ENCODE measurements around the gene FGF11.

DNA sequence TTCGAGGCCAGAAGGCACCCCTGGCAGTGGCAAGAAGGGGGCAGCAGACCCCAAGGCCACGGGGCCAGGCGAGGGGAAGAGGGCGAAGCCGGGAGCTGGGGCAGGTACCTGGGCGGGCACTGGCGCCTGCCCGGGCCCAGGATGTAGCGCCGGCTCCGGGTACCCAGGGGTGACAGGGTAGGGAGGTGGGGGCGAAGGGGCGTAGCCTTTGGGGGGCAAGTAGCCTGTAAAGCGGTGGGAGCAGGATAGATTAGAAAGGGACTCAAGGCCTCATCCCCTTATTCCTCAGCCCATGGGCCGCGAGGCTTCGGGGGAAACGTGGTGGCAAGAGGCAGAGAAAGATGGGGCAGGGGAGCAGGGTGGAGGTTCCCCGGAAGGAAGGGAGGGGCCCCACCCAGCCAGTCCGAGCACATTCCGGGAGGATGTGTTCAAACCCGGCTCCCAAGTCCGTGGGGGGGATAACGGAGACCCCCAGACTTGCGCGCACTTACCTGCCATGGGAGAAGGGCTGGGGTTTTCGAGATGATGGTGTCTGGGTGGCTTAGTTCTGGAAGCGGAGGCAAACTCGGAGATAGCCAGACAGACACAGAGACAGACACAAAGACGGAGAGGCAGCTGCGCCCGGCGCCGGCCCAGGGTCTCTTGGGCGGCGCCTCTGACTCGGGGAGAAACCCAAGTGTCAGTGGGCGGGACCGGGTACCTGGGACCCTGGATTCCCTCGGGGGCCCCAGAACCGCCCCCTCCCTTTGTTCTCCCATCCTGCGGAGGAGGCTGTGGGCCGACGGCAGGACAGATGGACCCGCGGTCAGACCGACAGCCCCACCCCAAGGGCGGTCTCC, 45.5 kb upstream of the FGF11 start:
- TF ChIP-seq, protein P1, sequence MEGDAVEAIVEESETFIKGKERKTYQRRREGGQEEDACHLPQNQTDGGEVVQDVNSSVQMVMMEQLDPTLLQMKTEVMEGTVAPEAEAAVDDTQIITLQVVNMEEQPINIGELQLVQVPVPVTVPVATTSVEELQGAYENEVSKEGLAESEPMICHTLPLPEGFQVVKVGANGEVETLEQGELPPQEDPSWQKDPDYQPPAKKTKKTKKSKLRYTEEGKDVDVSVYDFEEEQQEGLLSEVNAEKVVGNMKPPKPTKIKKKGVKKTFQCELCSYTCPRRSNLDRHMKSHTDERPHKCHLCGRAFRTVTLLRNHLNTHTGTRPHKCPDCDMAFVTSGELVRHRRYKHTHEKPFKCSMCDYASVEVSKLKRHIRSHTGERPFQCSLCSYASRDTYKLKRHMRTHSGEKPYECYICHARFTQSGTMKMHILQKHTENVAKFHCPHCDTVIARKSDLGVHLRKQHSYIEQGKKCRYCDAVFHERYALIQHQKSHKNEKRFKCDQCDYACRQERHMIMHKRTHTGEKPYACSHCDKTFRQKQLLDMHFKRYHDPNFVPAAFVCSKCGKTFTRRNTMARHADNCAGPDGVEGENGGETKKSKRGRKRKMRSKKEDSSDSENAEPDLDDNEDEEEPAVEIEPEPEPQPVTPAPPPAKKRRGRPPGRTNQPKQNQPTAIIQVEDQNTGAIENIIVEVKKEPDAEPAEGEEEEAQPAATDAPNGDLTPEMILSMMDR (IDR thresholded peaks at IDR 0.05; ENCODE audit: insufficient read depth, low read length, poor library complexity, severe bottlenecking), result no peak
- TF ChIP-seq EZH2phosphoT487 (conservative IDR thresholded peaks at IDR 0.05; ENCODE audit: low read length), result no peak
